GM12878 (cell line): ENCODE data around the gene SLC6A11. TPM values are rescaled to one million over a fixed set of nuclear protein-coding genes. Genes with fewer than 3 reads are reported as not detected.

Experiments
- ATAC-seq: fragments of 200-7000 bp; cut with Tn5 transposase; 3 replicates; pipeline ENCODE4 v1.9.1; 2020; ENCODE audit warnings: mild to moderate bottlenecking, moderate library complexity
- BruUV-seq: library from RNA; stranded (reverse); fragments of 400-500 nt; replicated peaks from 2 replicates; lab custom pipeline; 2021; lab: Mats Ljungman, UMichigan
- CTCF ChIA-PET: fragments of 300-600 bp; sonication (Branson Sonifier 250); formaldehyde crosslinking; extraction: SDS; loops from one replicate; lab custom pipeline; 2021; ENCODE audit warnings: inconsistent platforms; lab: Yijun Ruan, JAX
- POLR2A ChIA-PET: fragments of 350-600 bp; formaldehyde crosslinking; extraction: SDS; loops from one replicate; lab custom pipeline; 2021; ENCODE audit warnings: inconsistent platforms; lab: Charles Lee
- RAD21 ChIA-PET: fragments of 300-600 bp; sonication (Branson Sonifier 250); formaldehyde crosslinking; loops from one replicate; lab custom pipeline; 2023; ENCODE audit warnings: antibody characterized with exemption; ENCODE audit not compliant: unreplicated experiment; lab: Charles Lee
- SMC1A ChIA-PET: fragments of 300-600 bp; sonication (Branson Sonifier 250); formaldehyde crosslinking; loops from one replicate; lab custom pipeline; 2023; ENCODE audit not compliant: unreplicated experiment, uncharacterized antibody; lab: Charles Lee
- DNase-seq: peaks from one replicate; pipeline ENCODE4 v3.0.0-alpha.2; 2011; ENCODE audit warnings: low read depth, low spot score
- FAIRE-seq: peaks from 3 replicates; lab custom pipeline; 2011; peaks lifted over from hg19 to GRCh38; lab: Jason Lieb, UNC
- H2AFZ ChIP-seq: 2 replicates; pipeline ENCODE4 v1.6.0; 2011; ENCODE audit warnings: low read depth, low read length, control low read depth; ENCODE audit not compliant: control insufficient read depth
- H3K27ac ChIP-seq: 2 replicates; pipeline ENCODE4 v1.5.1; 2011; ENCODE audit warnings: control low read depth; ENCODE audit not compliant: control insufficient read depth, insufficient read depth
- H3K27me3 ChIP-seq, 2 experiments: replicated peaks in 1 of 2; 2 replicates each; pipeline versions ENCODE4 v1.6.0 to v1.6.1; 2011; ENCODE audit warnings: low read length in 1 of 2; ENCODE audit not compliant: control insufficient read depth in 2 of 2, insufficient read depth in 2 of 2
- H3K36me3 ChIP-seq, 2 experiments: 2 replicates each; pipeline ENCODE4 v1.5.1; 2011; ENCODE audit warnings: low read length in 1 of 2; ENCODE audit not compliant: control insufficient read depth in 2 of 2, insufficient read depth in 2 of 2
- H3K4me1 ChIP-seq: 2 replicates; pipeline ENCODE4 v1.6.1; 2011; ENCODE audit warnings: mild to moderate bottlenecking, low read length, moderate library complexity, mixed read lengths; ENCODE audit not compliant: control insufficient read depth, insufficient read depth
- H3K4me2 ChIP-seq: 2 replicates; pipeline ENCODE4 v1.6.0; 2011; ENCODE audit warnings: control low read depth; ENCODE audit not compliant: control insufficient read depth, insufficient read depth
- H3K4me3 ChIP-seq: fragments of 200-600 bp; sonication (generic); 2 replicates; pipeline ENCODE4 v1.5.1; 2016
- H3K79me2 ChIP-seq: 2 replicates; pipeline ENCODE4 v1.6.0; 2011; ENCODE audit warnings: low read length; ENCODE audit not compliant: control insufficient read depth, insufficient read depth
- H3K9ac ChIP-seq: 2 replicates; pipeline ENCODE4 v1.8.0; 2011; ENCODE audit warnings: low read length, control low read depth, mixed read lengths; ENCODE audit not compliant: control insufficient read depth, insufficient read depth
- H3K9me3 ChIP-seq: replicated peaks from 3 replicates; pipeline ENCODE4 v1.5.1; 2011; ENCODE audit warnings: mild to moderate bottlenecking, low read length; ENCODE audit not compliant: control insufficient read depth, insufficient read depth
- H4K20me1 ChIP-seq: 2 replicates; pipeline ENCODE4 v1.6.0; 2011; ENCODE audit not compliant: control insufficient read depth, insufficient read depth
- MYB ChIP-seq: fragments of 150-350 bp; IDR thresholded peaks from 2 replicates; pipeline ENCODE4 v1.6.1; 2014; ENCODE audit warnings: mild to moderate bottlenecking, low read depth, low read length, borderline replicate concordance
- NFXL1 ChIP-seq: fragments of 450-650 bp; IDR thresholded peaks from 2 replicates; pipeline ENCODE4 v1.6.1; 2017; ENCODE audit warnings: antibody characterized with exemption, mild to moderate bottlenecking, borderline replicate concordance
- NFYA ChIP-seq: IDR thresholded peaks from 2 replicates; pipeline ENCODE4 v1.6.1; 2011; ENCODE audit warnings: low read depth, mild to moderate bottlenecking, low read length, improper control_type of control experiment, borderline replicate concordance
- POLR2AphosphoS2 ChIP-seq: IDR thresholded peaks from 2 replicates; pipeline ENCODE4 v1.6.1; 2011; ENCODE audit warnings: low read depth, mild to moderate bottlenecking, low read length, improper control_type of control experiment, moderate library complexity
- POU2F2 ChIP-seq: IDR thresholded peaks from 3 replicates; pipeline ENCODE4 v1.6.1; 2011; ENCODE audit warnings: low read depth, mild to moderate bottlenecking, low read length, borderline replicate concordance
- RB1 ChIP-seq: fragments of 450-650 bp; formaldehyde crosslinking; IDR thresholded peaks from 2 replicates; pipeline ENCODE4 v1.6.1; 2017; ENCODE audit warnings: mild to moderate bottlenecking, borderline replicate concordance
- ZBTB40 ChIP-seq: fragments of 450-650 bp; IDR thresholded peaks from 2 replicates; pipeline ENCODE4 v1.6.1; 2016; ENCODE audit warnings: mild to moderate bottlenecking, moderate library complexity, borderline replicate concordance
- ZNF217 ChIP-seq: fragments of 450-650 bp; IDR thresholded peaks from 2 replicates; pipeline ENCODE4 v1.6.1; 2017; ENCODE audit warnings: antibody characterized with exemption, mild to moderate bottlenecking
- ZNF384 ChIP-seq: IDR thresholded peaks from 2 replicates; pipeline ENCODE4 v1.6.1; 2012; ENCODE audit warnings: low read depth, mild to moderate bottlenecking, low read length, improper control_type of control experiment, borderline replicate concordance
- ZZZ3 ChIP-seq: IDR thresholded peaks from 2 replicates; pipeline ENCODE4 v1.6.1; 2011; ENCODE audit warnings: low read depth; ENCODE audit not compliant: control insufficient read depth, insufficient read length
- WGBS: methylation state at CpG from one replicate; pipeline ENCODE4 v1.1.6; 2016; ENCODE audit warnings: low lambda C conversion rate; ENCODE audit not compliant: insufficient replicate concordance, insufficient coverage; ENCODE audit errors: missing lambda C conversion rate; 5-methylcytosine and 5-hydroxymethylcytosine counted together
- in situ Hi-C: fragments of 300-500 bp; cut with MboI; formaldehyde crosslinking; loops from 9 replicates; pipeline ENCODE4 v1.14.3; 2018; ENCODE audit warnings: mixed read lengths
- intact Hi-C: fragments of 100-400 bp; cut with micrococcal nuclease; formaldehyde crosslinking; loops from one replicate; pipeline ENCODE4 v1.14.2; 2022; ENCODE audit not compliant: unreplicated experiment
- polyA plus RNA-seq, 11 experiments: library from polyadenylated mRNA; depleted of rRNA in 4 of 11; unstranded in 6 of 11; stranded (reverse) in 5 of 11; fragments of >200 nt; fragmentation: Nextera tagmentation in 4 of 11; fragmentation: Illumina TruSeq in 1 of 11; extraction: Ambion mirVana in 4 of 11; extraction: Trizol in 1 of 11; gene quantifications; 1 replicate in 1 of 11; 2 replicates in 10 of 11; pipeline versions ENCODE4 v1.2.1 to v1.2.3, GENCODE V29; 2011 to 2016; ENCODE audit warnings: inconsistent platforms in 2 of 11, missing spikeins in 2 of 11, low read depth in 1 of 11
- total RNA-seq, 4 experiments: library from RNA; depleted of rRNA in 3 of 4; stranded (reverse); fragments of >200 nt in 3 of 4; fragmentation: Illumina TruSeq in 1 of 4; extraction: Trizol in 1 of 4; gene quantifications; 2 replicates each; pipeline versions ENCODE4 v1.2.1 to v1.2.3, GENCODE V29; 2013 to 2021
- TF ChIP-seq, protein P1 (sequence below): fragments of 450-650 bp; formaldehyde crosslinking; IDR thresholded peaks from 2 replicates; pipeline ENCODE4 v1.4.0; 2022; ENCODE audit warnings: mild to moderate bottlenecking, moderate library complexity
- TF ChIP-seq, protein P2 (sequence below): fragments of 150-350 bp; IDR thresholded peaks from 2 replicates; pipeline ENCODE4 v1.6.1; 2016; ENCODE audit warnings: low read depth, low read length

Gene SLC6A11
- total and polyA plus RNA-seq, 10 of the 15 experiments (the other 5 are each of a cell fraction or from before 2014, with no cell fraction given): not detected

- Histone ChIP-seq H2AFZ (no peak overlapping the region), H3K9me3 (no peaks in the 10 kb centered on the region; the same call in 2 of the 3 replicates), H3K9ac (no peak overlapping the region), H3K4me2 (no peak overlapping the region), H3K27ac (no peak overlapping the region), H3K79me2 (no peaks in the 10 kb centered on the region), H3K27me3 (no peaks in the 10 kb centered on the region), H3K36me3 (no peaks in the 10 kb centered on the region), H3K4me1 (no peaks in the 10 kb centered on the region), H4K20me1 (no peaks in the 10 kb centered on the region), H3K4me3 (no peak overlapping the region)
- in situ Hi-C loops: loop anchor here (10.0 kb wide), 1 partner anchor 708 kb away; no protein-coding TSS in a partner anchor
- ChIA-PET POLR2A (no interaction called here), CTCF (interaction anchor here (0.7 to 3.2 kb wide), 7 partner anchors 22 to 1699 kb away, joined by 3 to 14 read pairs (median 4); no protein-coding TSS in a partner anchor), RAD21 (no interaction called here), SMC1A (interaction anchor here (1.3 kb wide), 1 partner anchor 114 kb away, joined by 3 read pairs; no protein-coding TSS in a partner anchor)
- DNase-seq (no peak), FAIRE-seq (no peak), ATAC-seq (no peak)
- no TSS peak for BruUV-seq
- 34% methylated on average over 8 of the region's 8 CpGs for WGBS
- intact Hi-C loops: no loop called here
- TF ChIP-seq POU2F2: no peak
- TF ChIP-seq ZBTB40: no peak
- TF ChIP-seq, protein P1, sequence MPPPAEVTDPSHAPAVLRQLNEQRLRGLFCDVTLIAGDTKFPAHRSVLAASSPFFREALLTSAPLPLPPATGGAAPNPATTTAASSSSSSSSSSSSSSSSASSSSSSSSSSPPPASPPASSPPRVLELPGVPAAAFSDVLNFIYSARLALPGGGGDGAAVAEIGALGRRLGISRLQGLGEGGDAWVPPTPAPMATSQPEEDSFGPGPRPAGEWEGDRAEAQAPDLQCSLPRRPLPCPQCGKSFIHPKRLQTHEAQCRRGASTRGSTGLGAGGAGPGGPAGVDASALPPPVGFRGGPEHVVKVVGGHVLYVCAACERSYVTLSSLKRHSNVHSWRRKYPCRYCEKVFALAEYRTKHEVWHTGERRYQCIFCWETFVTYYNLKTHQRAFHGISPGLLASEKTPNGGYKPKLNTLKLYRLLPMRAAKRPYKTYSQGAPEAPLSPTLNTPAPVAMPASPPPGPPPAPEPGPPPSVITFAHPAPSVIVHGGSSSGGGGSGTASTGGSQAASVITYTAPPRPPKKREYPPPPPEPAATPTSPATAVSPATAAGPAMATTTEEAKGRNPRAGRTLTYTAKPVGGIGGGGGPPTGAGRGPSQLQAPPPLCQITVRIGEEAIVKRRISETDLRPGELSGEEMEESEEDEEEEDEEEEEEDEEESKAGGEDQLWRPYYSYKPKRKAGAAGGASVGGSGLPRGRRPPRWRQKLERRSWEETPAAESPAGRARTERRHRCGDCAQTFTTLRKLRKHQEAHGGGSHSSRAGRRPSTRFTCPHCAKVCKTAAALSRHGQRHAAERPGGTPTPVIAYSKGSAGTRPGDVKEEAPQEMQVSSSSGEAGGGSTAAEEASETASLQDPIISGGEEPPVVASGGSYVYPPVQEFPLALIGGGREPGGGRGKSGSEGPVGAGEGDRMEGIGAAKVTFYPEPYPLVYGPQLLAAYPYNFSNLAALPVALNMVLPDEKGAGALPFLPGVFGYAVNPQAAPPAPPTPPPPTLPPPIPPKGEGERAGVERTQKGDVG (CRISPR knock-in tag): no peak
- TF ChIP-seq NFYA: no peak
- TF ChIP-seq, protein P2, sequence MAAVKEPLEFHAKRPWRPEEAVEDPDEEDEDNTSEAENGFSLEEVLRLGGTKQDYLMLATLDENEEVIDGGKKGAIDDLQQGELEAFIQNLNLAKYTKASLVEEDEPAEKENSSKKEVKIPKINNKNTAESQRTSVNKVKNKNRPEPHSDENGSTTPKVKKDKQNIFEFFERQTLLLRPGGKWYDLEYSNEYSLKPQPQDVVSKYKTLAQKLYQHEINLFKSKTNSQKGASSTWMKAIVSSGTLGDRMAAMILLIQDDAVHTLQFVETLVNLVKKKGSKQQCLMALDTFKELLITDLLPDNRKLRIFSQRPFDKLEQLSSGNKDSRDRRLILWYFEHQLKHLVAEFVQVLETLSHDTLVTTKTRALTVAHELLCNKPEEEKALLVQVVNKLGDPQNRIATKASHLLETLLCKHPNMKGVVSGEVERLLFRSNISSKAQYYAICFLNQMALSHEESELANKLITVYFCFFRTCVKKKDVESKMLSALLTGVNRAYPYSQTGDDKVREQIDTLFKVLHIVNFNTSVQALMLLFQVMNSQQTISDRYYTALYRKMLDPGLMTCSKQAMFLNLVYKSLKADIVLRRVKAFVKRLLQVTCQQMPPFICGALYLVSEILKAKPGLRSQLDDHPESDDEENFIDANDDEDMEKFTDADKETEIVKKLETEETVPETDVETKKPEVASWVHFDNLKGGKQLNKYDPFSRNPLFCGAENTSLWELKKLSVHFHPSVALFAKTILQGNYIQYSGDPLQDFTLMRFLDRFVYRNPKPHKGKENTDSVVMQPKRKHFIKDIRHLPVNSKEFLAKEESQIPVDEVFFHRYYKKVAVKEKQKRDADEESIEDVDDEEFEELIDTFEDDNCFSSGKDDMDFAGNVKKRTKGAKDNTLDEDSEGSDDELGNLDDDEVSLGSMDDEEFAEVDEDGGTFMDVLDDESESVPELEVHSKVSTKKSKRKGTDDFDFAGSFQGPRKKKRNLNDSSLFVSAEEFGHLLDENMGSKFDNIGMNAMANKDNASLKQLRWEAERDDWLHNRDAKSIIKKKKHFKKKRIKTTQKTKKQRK: no peak
- TF ChIP-seq POLR2AphosphoS2: no peak
- TF ChIP-seq ZZZ3: no peak
- TF ChIP-seq ZNF217: no peak
- no peak for TF ChIP-seq NFXL1
- TF ChIP-seq ZNF384: no peak
- no peak for TF ChIP-seq RB1
- TF ChIP-seq MYB: no peak
Measured at GRCh38 chr3:10946526-10946925, 130.5 kb downstream of the SLC6A11 start.
